ENCODE data around the gene PSEN2.

The PSEN2 gene

DNA sequence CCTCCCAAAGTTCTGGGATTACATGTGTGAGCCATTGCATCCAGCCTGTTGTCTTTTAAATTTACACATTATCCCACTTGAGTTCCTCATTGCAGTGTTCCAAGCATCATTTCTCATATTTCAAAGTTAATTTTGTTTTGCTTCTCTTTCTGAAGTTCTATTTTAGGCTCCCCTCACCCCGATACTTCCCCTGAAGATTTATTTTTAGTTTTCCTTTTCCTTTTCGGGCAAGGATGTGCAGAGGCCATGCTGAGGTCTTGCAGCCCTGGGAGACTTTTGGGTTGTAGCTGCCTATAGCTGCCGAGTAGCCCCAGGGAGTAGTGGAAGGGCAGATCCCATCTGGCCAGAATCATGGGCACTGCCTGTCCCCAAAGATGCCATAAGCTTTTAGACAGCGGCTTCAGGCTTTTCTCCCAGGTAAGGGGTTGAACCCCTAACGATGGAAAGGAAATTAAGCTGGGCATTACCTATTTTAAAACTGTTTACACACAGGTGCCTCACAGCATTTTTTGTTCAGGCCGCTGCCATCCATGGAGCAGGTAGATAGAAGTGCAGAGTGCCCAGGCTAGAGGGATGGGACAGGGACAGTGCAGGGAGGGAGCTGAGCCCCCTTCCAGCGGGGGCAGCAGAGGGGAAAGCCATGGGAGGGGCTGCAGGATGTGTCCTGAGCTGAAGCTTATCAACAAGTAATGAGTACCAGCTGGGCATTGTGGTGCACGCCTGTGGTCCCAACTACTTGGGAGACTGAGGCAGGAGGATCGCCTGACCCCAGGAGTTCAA lies 15.9 kb downstream of the PSEN2 start:
- DNase-seq (ENCODE audit: low spot score), result no peak

DNA sequence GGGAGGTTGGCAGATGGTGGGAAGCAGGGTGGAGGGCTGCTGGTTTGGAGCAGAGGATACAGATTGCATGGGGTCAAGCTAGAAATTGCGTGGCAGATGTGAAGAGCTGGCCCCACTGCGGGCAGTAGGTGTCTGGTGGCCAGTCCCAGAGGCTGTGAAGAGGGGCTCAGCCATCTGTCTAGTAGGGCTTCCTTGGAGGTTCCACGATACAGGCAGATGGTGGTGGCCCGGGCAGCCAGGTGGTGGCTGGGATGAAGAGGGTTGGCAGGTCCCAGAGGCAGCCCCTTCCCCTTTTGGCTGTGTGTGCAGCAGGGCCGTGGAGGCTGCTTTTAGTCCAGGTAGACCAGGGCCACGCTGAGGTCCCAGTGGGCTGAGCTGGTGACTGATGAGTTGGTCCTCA lies 16.6 kb downstream of the PSEN2 start:
- no peak for DNase-seq (ENCODE audit: low spot score)

DNA sequence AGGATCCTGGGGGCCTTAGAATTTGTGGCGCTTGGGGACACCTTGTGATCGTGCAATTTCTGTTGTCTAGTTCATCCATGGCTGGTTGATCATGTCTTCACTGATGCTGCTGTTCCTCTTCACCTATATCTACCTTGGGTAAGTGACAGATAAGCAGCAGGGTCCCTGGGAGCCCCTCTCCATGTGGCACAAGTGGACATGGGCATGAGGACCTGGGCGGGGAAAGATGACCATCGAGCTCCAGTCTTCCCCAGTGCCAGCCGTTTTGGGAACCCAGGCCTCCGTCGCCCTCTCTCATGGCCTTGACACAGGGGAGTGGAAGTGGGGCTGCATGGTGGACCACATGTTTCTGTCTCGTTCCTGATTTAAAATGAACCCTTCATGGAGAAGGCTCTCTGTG lies 17.6 kb downstream of the PSEN2 start:
- no peak for DNase-seq (ENCODE audit: low spot score)

DNA sequence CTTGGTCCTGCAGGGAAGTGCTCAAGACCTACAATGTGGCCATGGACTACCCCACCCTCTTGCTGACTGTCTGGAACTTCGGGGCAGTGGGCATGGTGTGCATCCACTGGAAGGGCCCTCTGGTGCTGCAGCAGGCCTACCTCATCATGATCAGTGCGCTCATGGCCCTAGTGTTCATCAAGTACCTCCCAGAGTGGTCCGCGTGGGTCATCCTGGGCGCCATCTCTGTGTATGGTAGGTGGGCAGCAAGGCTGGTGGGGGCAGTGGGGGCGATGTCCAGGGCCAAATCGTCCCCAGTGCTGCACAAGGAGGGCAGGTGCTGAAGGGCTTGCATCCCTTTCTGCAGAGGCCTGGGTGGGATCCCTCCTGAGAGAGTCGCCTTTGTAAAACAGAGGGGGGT lies 18.4 kb downstream of the PSEN2 start:
- no peak for DNase-seq (ENCODE audit: low spot score)

DNA sequence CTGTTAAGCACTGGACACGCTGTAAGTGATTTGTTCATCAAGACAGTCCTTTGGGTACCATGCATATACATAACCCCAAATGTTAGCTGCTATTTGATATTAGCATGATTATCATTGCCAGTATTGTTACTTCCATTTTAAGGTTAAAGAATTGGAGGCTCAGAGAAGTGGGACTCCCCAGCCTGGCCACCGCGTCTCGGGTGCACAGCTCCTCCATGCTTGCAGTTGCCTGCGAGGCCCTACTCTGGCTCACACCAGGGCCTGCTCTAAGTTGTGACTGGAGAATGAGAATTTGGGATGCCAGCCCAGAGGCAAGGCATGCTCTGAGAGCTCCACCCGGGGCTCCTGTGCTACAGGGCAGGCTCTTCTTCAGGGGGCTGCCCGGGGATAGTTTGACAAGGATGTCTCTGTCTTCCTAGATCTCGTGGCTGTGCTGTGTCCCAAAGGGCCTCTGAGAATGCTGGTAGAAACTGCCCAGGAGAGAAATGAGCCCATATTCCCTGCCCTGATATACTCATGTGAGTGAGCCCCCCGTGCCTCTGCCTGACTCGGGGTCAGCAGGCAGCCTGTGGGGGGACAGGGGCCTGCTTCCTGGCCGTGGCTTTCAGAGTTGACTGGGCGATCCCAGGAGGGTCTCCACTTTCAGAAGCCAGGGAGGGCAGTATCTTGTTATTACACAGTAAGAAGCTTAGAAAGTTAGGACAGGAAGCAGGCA lies 19.4 kb downstream of the PSEN2 start:
- no peak for DNase-seq (ENCODE audit: low spot score)

DNA sequence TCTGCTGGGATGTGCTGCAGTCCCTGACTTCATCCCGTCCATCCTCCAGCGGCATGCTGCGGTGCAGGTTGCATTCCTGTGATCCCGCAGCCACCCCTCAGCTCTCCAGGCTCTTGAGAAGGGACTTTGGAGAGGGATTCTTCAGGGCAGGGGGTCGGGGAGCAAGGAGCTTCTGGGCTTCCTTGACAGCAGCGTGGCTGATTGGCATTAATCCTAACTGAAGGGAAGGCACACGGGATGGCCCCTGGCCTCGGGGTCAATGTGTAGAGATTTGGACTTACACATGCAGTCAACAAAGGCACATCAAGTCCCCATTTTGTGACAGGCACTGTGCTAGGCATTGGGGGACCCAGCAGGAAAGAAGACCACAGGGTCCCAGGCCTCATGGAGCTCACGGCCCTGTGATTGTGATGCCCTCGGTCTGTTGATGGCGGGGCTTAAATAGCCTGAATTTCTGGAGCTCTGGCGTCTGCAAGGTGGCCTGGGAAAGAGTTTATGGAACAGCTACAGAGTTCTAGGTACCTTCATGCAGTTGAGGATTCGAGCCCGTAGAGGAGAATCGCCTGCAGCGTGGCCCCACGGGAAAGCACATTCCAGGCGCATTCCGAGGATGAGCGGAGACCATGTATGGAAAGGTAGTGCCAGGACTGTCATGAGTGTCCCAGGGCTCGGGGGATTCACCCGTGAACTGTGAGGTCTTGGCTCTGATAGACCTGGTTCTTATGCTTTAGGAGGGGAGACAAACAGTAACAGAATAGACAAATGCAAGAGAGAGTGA lies 20.1 kb downstream of the PSEN2 start:
- DNase-seq (ENCODE audit: low spot score), result no peak

DNA sequence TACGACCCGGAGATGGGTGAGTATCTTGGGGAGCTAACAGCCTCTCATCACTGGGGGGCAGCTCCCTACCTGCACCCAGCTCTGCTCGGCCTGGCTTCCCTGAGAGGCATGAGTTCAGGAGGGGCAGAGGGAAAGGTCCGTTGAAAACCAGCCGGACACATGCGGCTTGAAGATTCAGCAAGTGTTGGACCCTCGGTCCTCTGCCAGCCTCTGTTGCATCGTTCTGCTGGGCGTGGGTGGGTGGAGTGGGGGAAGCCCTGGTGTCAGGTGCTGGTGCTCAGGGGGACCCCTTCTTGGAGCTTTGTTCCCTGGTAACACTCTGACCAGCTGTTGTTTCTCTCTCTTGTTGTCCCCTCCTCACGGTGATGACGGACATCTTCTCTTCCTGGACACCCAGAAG lies 20.9 kb downstream of the PSEN2 start:
- DNase-seq (ENCODE audit: low spot score), result no peak

DNA sequence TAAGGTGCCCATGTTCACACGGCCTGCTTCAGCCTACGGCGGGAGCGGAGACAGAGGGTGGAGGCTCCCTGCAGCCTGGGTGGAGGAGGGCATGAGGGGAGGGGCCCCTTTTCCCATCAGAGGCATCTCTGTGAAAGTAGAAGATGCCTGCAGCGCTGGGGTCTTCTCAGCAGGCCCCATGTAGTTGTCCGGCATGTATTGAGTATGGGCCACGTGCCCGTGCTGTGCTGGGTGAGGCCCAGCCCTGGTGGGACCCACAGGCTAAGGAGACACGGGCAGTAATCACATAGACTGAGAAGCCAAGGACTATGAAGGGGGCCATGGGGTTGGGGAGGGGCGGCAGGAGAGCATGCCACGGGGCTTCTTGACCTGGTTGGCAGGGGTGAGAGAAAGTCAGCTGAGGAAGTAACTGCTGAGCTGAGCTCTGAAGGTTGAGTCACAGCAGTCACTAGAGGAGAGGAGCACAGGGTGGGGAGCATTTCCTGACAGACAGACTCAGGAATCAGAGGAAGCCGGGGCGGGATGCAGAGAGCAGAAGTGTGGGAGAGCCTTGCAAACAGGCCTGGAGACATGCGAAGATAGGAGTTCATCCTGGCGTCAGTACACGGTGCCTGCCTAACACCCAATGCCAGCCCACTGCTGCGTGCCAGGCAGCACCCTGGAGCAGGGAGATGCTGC lies 21.6 kb downstream of the PSEN2 start:
- no peak for DNase-seq (ENCODE audit: low spot score)

DNA sequence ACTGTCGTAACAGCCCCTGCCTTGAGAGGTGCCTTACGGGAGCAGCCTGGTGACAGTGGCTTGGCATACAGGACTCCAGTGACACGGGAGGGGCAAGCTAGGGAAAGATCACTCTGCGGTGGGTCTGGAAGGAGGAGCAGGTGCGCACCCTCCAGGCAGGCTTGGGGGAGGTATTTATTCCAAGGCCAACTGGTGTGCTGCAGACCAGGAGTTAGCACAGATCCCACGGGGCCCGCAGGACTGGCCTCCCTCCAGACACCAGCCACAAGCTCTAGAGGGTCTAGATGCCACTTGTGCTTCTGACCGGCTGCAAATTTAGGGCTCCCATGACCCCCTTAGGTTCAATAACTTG lies 22.1 kb downstream of the PSEN2 start:
- DNase-seq (ENCODE audit: low spot score), result no peak

DNA sequence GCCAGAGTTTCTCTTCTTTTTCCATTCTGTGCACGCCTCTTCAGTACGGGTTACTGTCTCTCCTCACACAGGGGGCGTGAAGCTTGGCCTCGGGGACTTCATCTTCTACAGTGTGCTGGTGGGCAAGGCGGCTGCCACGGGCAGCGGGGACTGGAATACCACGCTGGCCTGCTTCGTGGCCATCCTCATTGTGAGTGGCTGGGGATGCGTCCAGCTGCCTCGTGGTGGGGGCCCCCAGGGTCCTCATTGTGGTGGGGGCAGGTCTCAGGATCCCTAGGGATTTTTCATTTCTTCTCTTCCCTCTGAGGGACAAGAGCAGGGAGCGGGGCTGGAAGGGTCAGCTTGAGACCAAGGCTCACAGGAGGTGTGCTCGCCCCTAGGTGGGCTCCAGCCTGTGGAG lies 23.5 kb downstream of the PSEN2 start:
- DNase-seq (ENCODE audit: low spot score), result no peak

DNA sequence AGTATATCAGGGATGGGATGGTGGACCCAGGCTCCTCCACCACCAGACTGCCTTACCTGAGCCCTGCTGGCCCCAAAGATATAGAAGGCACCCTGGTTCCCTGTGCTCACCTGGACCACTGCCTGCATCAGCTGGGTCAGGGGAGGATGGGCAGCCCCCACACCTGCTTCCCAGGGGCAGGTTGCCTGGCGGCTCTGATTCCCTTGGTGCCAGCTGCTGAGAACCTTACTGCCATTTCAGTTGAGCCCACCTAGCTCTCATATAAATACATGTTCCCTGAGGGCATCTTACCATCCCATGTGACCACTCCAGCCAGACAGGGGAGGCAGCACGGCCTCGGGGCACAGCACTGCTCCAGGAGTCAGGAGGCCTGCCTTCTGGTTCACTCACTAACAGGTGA lies 24.4 kb downstream of the PSEN2 start:
- no peak for DNase-seq (ENCODE audit: low spot score)

DNA sequence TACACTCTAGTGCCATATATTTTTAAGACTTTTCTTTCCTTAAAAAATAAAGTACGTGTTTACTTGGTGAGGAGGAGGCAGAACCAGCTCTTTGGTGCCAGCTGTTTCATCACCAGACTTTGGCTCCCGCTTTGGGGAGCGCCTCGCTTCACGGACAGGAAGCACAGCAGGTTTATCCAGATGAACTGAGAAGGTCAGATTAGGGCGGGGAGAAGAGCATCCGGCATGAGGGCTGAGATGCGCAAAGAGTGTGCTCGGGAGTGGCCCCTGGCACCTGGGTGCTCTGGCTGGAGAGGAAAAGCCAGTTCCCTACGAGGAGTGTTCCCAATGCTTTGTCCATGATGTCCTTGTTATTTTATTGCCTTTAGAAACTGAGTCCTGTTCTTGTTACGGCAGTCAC lies 25.2 kb downstream of the PSEN2 start:
- DNase-seq (ENCODE audit: low spot score), result no peak

DNA sequence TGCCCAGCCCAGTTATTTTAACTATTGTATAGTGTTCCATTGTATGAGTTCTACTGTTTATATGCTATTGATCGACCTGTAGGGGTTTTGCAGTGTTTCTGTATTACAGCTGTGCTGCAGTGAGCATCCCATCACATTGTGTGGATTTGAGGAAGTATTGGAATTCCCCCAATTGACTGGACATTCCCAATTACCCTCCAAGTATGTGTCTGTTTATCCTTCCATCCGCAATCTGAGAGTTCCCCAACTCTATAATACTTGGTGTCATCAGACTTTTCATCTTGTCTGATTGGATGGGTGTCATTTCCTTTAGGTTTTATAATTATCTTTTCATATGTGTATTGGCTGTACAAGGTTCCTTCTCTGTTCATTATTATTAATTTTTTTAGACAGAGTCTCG lies 27.8 kb downstream of the PSEN2 start:
- no peak for DNase-seq (ENCODE audit: low spot score)

DNA sequence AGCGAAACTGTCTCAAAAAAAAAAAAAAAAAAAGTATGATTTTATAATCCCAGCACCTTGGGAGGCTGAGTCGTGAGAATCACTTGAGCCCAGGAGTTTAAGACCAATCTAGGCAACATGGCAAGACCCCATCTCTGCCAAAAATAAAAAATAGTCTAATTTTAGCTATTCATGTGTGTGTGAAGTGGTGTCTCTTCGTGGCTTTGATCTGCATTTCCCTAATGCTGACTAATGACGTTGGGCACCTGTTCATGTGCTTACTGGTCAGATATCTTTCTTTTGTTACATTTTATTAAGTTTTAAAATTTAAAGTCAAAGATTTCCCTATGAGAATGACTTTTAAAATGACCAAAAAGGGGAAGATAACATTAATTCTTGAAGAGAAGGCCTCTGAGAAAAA lies 31.0 kb downstream of the PSEN2 start:
- no peak for DNase-seq (ENCODE audit: low spot score)

DNA sequence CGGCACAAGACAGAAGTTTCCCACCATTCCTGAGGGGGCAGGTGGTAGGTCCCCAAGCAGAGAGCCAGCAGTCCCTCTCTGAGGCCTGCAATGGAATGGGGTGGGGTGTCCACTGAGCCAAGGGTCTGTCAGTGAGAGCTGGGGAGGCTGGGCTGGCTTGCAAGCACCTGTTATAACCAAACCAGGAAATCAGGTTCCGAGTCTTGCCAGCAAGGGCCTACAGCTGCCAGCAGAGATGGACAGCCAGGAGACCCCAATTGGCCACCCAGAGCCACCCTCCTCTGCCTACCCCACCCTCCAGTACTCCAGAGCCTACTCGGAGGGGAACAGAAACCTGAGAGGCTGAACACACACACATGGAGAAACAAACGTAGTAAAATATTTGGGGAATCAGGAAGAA lies 32.2 kb downstream of the PSEN2 start:
- DNase-seq (ENCODE audit: low spot score), result no peak

DNA sequence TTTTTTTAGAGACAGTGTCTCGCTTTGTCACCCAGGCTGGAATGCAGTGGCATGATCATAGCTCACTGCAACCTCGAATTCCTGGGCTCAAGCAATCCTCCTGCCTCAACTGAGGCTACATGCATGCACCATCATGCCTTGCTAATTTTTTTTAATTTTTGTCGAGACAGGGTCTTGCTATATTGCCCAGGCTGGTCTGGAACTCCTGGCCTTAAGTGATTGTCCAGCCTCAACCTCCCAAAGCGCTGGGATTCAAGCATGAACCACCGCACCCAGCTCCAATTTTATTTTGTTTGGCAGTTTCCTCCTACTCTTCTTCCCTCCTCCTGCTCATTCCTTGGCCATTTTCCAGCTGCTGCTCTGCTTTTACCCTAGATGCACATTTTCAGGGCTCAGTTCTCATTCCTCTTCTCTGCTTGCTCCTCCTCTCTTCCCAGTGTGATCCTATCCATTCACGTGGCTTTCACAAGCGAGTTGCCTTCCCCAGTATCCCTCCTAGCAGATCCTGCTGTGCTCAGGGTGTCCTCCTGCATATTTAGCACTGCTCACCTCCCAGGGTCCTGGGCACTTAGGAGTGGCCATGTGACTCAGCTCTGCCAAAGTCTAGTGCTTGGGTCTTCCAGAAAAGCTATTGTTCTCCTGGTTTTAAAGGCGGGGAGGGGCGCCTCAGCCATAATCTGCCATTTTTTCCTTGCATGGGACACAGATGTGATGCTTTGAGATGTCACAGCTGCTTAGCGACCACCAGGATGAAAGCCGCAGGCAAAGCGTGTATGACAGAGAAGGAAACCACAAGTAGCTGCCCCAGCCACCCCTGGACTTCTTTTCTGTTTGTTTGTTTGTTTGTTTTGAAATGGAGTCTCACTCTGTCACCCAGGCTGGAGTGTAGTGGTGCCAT lies 33.7 kb downstream of the PSEN2 start:
- no peak for DNase-seq (ENCODE audit: low spot score)

DNA sequence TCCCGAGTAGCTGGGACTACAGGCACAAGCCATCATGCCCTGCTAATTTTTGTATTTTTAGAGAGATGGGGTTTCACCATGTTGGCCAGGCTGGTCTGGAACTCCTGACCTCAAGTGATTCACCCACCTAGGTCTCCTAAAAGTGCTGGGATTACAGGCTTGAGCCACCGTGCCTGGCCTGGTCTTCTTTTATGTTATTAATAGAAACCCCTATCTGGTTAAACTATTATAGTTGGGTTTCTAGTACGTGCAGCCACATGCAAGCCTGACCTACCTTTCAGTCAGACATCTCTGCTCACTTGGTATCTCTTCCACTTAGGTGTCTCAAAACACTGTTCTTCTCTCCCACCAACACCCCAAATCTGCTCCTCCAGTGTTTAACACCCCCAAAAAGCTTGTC lies 34.4 kb downstream of the PSEN2 start:
- DNase-seq (ENCODE audit: low spot score), result no peak

DNA sequence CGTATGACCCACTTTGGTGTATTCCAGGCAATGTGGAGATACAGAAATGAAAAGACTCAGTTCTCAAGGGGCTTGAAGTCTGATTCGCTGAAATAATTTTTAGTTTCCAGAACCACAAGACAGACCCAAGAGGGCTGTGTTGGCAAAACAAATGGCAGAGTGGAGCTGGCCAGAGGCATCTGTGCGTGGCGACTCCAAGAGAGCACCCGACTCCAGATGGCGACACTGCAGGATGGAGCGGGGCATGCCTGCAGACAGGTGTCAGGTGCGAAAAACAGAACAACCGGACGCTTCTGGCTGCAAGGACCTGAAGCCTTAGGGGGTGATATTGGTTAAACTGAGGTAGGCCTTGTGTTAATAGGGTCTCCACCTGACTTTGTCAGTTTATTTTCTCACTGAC lies 38.0 kb downstream of the PSEN2 start:
- DNase-seq (ENCODE audit: low spot score), result no peak

DNA sequence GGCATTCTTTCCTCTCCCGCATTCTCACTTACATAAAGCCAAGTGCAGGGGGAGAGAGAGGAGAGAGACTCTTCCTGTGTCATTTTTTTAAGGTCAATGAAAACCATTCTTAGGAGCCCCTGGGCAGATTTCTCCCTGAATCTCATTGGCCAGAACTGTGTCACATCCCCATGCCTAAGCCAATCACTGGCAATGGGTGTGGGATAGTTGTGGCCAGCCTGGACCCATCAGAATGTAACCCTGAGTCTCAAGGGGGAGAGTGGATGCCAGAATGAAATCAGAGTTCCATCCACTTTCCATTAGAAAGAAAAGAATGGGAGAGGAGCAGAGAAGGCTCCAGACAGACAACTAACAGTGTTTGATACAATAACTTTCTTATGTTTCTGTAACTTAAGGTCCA lies 38.5 kb downstream of the PSEN2 start:
- DNase-seq (ENCODE audit: low spot score), result no peak

DNA sequence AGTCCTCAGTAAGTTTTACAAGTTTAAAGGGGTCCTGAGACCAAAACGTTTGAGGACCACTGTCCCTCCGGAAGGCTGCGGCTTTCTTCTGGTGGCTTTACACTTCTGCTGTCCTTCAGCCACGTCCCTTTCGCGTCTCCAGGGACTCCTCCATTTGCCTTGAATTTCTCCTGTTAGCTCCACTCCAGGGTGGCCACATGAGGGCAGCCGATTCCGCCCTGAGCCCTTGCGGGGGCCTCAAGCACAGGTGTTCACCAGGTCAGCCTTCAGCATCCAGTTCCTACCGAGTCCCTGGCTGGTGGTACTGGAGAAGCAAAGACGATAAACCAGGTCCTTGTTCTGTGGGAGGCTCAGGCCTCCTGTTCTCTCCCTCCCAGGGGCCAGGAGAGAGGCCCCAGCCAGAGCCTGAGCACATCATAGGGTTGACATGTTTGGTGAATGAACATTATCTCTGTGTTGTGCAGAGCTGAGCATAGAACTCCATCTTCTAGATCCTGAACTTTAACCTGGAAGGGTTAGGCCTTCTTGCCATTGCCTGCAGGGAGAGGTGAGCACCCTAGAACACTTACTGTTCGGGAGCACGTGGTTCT lies 42.3 kb downstream of the PSEN2 start:
- DNase-seq (ENCODE audit: low spot score), result peak; percentile 48

DNA sequence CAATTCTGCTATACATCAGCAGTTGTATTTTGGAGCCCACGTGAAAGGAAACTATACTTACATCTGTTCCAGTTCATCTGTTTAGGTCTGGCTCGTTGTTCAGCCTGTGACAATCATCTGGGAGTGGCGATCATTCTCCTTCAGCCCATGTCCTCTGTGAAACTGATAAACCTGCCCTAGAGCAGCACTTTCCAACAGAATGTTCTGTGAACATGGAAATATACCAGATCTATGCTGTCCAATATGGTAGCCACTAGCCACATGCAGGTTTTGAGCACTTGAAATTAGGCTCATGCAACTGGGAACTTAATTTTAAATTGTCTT lies 45.2 kb downstream of the PSEN2 start:
- no peak for DNase-seq (ENCODE audit: low spot score)
